GM19025 (cell line): ENCODE results near the gene PPP3CB.
A peak's percentile ranks its signal among the peaks of the same experiment; 100 is the strongest.

ENCODE experiments used
- ATAC-seq: cut with Tn5 transposase; IDR thresholded peaks from one replicate; pipeline ENCODE4 v1.9.1; 2021; ENCODE audit warnings: mild to moderate bottlenecking, low read depth, moderate library complexity; ENCODE audit not compliant: unreplicated experiment

Gene PPP3CB

DNA sequence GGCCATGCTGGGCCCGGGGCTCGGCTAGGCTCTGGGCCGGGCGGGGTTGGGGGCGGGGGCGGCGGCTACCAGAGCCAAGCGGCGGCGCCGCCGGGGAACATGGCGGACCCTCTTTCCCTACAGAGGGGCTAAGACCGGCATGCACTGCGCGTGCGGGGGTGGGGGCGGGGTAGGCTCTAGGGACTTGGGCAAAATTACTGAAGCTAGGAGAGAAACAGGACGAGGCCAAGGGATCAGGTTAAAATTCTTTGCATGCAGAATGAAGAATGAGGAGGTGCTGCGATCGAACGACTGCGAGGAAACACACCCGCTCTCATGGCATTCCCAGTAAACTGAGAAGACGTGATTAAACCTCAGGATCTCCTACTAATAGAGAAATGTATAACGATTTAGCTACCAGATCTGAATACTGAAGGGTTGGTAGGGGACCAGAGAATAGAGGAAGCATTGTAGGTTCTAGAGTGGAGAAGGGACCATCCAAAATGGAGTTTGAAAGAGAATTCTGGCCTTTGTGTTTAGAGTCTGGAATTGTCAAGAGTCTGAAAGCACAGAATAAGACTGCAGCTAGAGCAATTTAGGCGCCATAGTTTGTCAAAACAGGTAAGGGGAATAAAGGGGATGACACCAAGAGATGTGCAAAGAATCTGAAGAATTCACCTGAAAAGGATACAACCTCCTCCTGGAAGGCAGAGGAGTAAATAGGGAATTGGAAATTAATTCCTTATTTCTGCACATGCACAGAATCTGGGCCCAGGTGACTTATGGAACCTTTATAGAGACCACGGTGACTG lies at the start of gene PPP3CB:
TSS of gene PPP3CB (minus strand) at position 141 of the 791 bp plus-strand sequence. CDS start at position 6, 135 bp downstream.
- peak; percentile 70 for ATAC-seq

DNA sequence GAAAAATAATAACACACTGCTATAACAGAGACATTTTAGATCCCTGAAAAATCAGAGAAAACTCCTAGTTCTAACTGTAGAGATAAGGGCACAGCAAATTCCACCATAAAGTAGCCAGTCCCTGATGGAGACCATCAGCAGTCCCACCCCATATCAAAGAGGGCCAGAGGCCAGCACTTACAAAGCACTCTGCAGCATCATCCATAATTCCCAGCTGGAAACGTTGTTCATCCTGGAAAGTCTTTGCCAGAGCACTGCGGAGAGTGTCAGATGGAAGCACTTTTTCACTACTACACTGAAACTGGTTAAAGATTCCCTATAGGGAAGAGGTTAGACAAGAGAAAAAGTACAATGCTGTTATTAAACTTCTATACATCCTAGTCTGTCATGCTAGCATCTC lies 49.5 kb upstream of the PPP3CB start:
- ATAC-seq = no peak

DNA sequence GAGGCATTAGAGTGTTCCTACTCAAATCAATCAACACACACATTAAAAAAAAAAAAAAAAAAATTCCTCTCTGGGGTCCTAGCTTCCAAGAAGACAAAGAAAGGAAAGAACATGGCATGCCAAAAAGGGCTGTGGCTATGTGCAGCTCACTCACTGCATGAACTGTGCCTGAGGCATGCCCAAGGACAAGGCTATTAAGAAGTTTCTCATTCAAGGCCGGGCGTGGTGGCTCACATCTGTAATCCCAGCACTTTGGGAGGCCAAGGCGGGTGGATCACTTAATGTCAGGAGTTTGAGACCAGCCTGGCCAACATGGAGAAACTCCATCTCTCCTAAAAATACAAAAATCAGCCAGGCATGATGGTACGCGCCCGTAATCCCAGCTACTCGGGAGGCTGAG lies 41.9 kb upstream of the PPP3CB start:
- ATAC-seq = no peak

DNA sequence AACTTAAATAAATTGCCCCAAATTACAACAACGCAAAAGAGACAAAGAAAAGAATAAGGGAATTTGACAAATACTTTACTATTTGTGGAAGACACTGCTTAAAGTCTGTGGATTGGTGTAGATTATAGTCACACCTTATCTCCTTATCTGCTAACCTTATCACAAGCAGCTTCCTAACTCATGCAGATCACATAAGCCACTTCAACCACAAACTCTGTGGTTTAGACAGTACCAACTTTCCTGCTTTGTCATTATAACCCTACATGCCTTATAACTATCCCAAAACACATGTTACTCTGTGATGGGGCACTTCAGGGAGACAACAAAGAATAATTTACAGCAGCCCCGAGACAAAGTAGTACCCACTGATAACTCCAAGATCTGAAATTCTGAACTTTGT lies 41.5 kb upstream of the PPP3CB start:
- ATAC-seq = no peak

DNA sequence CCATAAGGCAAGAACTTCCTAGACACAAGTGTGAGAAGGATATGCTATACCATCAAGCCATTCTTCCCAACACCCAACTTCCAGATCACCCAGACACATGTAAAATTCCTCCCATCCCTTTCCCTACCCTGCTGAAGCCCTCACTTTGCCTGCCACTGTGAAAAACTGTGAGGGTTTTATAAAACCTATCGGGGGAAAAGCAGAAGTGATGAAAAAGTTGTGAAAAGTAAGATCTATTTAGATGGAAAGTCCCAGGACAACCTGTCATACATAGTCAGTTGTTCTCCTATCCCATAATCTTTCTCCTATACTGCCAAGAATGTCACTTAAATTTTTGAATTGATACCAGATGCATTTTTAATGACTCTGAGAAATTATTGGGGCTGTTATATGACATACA lies 39.0 kb upstream of the PPP3CB start:
- no peak for ATAC-seq

DNA sequence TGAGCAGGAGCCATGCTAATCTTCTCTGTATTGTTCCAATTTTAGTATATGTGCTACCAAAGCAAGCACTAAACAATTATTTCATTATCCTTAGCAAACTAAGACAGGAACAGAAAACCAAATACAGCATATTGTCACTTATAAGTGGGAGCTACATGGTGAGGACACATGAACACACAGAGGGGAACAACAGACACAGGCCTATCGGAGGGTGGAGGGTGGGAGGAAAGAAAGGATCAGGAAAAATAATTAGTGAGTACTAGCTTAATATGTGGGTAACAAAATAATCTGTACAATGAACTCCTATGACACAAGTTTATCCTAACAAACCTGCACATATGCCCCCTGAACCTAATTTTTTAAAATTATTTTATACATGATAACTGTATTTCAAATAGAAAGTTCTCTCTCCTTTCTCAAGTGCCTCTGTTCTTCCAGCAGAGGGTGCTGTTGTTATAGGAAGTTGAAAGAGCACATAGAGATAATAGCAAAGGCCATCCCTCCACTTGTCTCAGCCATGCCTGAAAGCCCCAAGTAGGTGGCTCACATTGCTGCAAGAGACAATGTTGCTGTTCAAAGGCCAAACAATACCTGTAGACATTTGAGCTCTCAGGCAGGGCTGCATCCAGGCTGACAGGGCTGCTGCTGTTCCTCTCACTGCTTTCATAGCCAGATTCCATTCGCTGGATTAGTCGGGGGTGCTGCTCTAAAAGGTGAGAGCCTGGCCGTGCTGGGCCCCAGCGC lies 33.4 kb upstream of the PPP3CB start:
- ATAC-seq = no peak

DNA sequence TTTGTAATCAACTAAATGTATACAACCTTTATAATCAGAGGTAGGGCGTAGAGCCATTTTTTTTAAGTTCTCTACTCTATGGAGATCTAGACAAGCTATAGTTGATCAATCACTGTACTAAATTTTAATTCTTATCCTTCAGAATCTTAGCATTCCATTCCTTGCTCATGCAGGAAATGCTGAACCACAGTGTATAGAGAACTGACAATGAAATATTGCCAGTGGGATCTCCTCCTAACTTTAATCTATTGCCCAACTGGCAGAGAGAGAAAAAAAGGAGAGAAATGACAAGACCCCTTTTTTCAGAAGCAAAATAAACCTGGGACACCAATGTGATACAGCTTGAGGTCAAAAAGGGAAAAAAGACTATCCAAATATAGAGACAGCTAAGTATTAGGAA lies 26.4 kb upstream of the PPP3CB start:
- ATAC-seq = no peak

DNA sequence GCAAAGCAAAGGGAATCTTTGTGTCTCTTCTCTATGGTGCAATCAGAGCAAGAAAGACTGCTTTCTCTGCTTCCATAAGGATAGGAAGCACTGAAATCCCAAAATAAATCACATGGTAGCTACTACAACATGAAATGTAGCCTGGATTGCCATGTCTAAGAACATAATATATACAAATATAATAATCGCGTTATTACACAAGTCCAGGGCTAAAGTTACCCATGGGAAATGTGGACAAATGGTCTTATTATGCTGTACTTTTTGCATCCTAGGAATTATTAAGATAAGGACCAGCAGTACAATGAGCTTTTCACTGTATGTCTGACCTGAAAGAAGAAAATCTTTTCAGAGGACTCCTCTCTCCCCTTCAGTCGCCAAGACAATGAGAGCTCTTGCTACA lies 23.5 kb upstream of the PPP3CB start:
- ATAC-seq = no peak

DNA sequence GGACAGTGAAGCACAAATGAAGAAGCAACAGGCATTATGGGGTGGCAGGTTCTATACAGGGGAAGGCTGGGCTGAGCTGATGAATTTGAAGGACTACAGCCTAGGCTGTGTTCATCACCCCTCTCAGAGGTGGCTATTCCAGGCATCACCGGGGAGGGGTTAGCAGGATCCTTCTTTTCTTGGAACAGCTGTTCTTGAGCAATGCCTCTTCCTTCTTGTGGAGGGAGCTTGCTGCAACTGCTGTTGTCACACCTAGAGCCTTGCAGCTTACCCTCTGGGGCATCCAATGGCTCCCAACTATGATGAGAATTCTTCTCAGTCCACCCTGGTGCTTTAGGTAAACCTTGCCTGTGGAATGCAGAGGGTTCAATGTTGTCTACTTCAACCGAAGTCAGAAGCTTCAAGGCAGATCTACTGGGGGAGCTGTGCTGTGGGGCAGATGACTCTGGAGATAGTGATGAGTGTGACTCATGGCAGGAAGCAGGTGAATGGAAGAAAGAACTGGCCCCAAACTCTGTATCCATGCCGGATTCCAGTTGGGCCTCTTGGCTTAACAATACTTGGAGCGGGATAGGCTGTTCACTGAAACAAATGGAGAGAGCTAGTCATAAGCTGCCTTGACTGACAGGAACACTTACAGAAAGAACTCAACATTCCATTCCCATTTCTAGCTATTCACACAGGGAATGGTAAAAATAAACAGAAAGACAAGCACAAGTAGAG lies 21.5 kb upstream of the PPP3CB start:
- ATAC-seq = no peak

DNA sequence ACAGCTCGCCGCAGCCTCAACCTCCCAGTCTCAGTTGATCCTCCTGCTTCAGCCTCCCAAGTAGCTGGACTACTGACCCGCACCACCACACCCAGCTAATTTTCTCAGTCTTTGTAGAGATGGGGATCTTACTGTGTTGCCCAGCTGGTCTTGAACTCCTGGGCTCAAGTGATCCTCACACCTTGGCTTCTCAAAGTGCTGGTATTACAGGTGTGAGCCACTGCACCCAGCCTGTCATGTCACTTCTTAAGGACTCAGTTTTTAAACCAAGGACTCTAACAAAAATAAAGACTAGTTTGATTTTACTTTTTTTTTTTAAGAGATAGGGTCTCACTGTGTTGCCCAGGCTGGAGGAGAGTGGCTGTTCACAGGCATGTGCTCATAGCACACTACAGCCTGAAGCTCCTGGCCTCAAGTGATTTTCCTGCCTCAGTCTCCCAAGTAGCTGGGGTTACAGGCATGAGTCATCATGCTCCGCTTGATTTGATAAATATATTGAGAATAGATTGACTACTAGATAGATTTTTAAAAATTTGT lies 16.5 kb upstream of the PPP3CB start:
- no peak for ATAC-seq

DNA sequence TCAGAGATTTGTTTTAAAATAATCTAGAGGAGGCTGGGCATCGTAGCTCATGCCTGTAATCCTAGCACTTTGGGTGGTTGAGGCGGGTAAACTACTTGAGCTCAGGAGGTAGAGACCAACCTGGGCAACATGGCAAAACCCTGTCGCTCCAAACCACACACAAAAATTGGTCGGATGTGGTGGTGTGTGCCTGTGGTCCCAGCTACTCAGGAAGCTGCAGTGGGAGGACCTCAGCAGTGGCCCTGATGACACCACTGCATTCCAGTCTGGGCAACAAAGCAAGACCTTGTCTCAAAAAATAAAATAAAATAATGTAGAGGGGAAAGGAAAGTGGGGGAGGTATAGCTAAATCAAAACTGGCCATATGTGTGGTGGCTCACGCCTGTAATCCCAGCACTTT lies 13.9 kb upstream of the PPP3CB start:
- no peak for ATAC-seq

DNA sequence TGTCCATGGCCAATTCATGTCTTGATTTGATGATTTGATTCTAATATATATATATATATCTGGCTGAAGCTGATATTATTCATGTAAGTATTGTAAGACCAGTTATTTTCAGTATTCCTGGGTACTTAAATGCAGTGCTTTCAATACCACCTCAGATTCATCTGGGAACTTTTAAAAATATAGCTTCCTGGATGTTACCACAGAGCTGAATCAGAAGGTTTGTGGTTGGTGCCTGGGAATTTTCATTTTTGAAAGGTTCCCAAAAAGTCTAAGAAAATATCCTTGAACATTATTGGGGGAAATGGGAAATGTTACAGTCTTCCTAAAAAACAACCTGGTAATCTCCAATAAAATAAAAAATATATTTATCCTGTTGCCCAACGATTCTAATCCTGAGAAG lies 10.7 kb upstream of the PPP3CB start:
- ATAC-seq = no peak

DNA sequence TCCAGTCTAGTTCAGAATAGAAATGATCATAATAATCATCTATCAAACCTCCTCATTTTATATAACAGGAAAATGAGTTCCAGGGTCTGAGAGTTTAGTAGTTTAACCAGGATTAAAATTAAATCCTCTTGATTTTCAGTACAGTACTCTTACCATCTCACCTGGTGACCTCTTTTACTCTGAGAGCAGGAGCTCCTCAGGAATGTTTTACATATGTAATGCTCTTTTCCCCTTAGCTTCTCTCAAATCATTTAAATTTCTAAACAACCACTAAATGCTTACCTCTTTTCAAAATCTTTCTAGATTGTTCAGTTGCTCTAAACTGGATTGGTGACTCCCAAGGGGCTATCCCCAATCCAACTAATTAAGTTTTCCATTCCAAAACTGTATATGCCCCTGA lies 10.2 kb upstream of the PPP3CB start:
- no peak for ATAC-seq

DNA sequence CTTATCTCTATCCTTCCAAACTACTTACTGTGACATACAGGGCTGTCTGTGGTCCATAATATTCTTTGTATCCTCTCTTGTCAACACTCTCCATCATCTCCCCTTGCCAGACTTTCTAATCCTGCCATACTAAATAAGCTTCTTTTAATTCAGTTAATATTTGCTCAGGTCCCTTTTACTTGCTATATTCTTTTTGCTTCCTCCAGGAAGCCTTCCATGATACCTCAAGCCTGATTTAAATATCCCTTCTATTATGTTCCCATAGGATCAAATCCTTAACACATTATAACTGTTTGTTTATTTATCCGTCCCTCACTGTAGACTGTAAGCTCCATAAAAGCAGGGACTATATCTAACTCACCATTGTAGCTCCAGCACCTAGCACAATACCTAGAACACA lies 7.2 kb upstream of the PPP3CB start:
- ATAC-seq = no peak

DNA sequence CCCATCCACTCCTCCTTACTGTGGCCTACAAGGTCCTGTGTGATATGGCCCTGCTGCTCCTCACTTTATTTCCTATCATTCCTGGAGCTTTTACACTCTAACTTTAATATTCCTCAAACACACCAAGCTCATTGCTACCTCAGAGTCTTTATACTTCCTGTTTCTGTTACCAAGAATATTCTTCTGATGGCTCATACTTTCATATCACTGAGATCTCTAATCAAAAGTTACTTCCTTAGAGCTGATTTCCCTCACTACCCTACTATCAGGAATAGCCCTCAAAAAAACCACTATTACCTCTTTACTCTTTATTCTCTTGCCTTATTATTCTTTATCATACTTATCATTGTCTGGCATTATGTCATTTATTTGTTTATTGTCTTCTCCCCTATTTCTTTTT lies 5.8 kb upstream of the PPP3CB start:
- no peak for ATAC-seq

DNA sequence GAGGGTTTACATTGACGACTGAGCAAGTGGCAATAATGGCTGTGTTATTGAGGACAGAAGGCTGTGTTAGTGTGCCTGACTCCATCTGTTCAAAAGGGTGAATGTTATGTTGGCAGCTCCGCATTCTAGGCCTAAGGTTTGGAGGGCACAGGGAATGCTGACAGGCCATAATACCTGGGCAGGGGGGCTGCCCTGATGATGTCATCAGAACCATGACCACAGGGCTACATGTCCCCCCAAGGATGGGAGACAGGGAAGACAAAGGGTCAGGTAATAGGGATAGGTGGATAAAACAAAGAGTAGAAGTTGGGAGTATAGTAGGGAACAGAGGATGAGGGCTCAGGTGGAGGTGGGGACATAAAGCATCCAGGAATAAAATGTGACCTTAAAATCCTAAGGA lies 1.8 kb upstream of the PPP3CB start:
- ATAC-seq = no peak

DNA sequence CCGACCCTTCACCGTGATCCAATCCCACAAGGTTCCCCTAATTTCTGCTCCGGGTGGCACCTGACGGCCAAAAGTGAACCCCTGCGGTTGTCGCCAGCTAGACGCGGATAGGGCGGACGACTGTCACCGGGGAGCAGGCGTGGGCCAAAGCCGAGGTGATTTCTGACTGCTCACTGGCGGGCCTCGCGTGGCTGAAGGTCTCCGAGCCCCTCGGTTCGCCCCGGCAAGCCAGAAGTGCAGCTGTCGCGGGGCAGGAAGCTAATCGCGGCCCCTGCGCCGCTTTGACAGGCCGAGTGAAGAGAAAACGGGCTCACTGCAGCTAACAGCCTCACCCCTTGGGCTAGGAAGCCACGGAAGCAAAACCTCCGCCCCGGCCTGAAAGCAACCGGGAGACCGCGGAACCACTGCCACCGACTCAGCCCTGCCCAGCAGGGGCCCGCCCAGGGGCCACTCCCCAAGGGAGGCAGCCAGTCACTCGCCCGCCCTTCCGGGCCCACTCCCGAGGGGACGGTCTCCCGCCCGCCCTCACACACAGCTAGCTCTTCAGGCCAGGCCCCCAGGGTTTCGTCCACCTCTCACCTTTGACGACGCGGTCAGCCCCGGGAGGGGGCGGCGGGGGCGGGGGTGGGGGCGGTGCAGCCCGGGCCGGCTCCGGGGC lies 469 bp downstream of the PPP3CB start:
- peak; percentile 95 for ATAC-seq

DNA sequence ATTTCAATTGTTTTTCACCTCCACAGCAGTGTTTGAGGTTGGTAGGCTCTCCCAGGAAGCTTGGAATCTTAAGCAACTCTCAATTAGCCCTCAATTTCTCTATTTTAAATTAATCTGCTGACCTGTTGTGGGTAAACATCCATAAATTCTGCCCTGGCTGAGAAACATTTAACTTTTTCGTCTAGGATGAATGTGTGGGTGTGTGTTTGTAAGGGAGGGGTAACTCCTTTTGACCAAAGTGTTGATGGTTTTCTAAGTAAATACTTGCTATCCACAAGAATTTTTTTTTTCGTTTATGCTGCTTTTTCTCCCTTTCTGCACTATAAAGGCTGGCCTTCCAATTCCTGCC lies 973 bp downstream of the PPP3CB start:
- ATAC-seq = no peak

DNA sequence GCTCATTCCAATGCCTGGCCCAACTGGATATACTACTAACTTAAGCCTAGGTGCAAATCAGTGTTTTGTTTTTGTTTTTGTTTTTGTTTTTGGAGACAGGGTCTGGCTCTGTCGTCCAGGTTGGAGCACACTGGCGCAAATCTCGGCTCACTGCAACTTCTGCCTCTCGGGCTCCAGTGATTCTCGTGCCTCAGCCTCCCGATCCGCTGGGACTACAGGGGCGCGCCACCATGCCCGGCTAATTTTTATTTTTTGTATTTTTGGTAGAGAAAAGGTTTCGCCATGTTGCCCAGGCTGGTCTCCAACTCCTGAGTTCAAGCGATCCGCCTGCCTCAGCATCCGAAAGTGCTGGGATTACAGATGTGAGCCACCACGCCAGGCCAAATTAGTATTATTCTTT lies 1.6 kb downstream of the PPP3CB start:
- no peak for ATAC-seq

DNA sequence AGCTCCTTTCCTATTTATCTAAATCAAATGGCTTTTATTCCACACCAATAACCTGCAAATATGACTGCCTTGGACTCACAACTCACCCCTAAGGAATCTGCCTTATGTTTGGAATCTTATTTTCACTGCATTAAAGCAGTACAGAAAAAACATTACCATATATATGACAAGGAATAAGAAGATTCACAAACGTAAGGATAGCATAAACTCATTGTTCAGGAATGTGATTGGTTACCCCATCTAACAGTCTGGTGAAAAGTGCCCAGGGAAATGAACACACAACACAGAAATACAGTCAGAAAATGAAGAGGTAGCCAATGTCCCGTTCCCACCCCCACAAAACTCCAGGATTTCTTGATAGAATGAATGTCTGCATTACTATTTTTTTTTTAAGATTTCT lies 2.0 kb downstream of the PPP3CB start:
- no peak for ATAC-seq

DNA sequence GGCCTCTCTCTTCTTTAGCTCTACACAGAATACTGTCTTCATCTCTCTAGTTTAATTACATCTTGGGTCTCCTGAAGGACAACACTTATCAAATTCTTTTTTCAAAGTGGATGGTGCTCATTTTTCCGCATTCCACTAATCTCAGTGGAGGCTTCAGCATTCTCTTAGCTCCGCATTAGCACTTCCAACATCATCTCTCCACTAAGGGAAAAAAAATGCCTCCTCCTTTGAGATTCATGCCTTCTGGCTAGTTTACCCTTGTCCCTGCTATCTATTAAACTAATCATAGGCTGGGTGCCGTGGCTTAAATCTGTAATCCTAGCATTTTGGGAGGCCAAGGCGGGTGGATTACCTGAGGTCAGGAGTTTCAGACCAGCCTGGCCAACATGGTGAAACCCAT lies 9.2 kb downstream of the PPP3CB start:
- ATAC-seq = no peak
